ENCODE data around the gene ADGRF1.
"Not testable (repeated sequence)": the region's sequence is repeated elsewhere in the genome, so short reads cannot be mapped to it uniquely, and the experiment has no call there.

The ADGRF1 gene

GRCh38 chr6:47061309-47062300, 19.5 kb upstream of the ADGRF1 start:
- no peak for DNase-seq

- DNase-seq: no peak
Observed at GRCh38 chr6:47059216-47059885, 17.2 kb upstream of the ADGRF1 start.

GRCh38 chr6:47057830-47058540, 15.9 kb upstream of the ADGRF1 start:
- peak; percentile 36 for DNase-seq

GRCh38 chr6:47056832-47057231, 14.7 kb upstream of the ADGRF1 start:
- DNase-seq: no peak

- DNase-seq: not testable (repeated sequence)
Observed at GRCh38 chr6:47054302-47054701, 12.2 kb upstream of the ADGRF1 start.

GRCh38 chr6:47048638-47049037, 6.5 kb upstream of the ADGRF1 start:
- no peak for DNase-seq

- peak; percentile 45 for DNase-seq
Observed at GRCh38 chr6:47047479-47048407, 5.6 kb upstream of the ADGRF1 start.

GRCh38 chr6:47047097-47047478, 5.0 kb upstream of the ADGRF1 start:
- DNase-seq: no peak

GRCh38 chr6:47044397-47044796, 2.3 kb upstream of the ADGRF1 start:
- no peak for DNase-seq

GRCh38 chr6:47043286-47043685, 1.2 kb upstream of the ADGRF1 start:
- no peak for DNase-seq

GRCh38 chr6:47041741-47042140, 391 bp downstream of the ADGRF1 start:
- no peak for DNase-seq

GRCh38 chr6:47034926-47035325, 7.2 kb downstream of the ADGRF1 start:
- DNase-seq: peak; percentile 78

- no peak for DNase-seq
Observed at GRCh38 chr6:47034421-47034820, 7.7 kb downstream of the ADGRF1 start.

- DNase-seq: no peak
Observed at GRCh38 chr6:47032974-47033765, 9.0 kb downstream of the ADGRF1 start.

GRCh38 chr6:47031656-47032055, 10.5 kb downstream of the ADGRF1 start:
- no peak for DNase-seq

- DNase-seq: no peak
Observed at GRCh38 chr6:47029865-47030561, 12.1 kb downstream of the ADGRF1 start.

GRCh38 chr6:47028835-47029360, 13.2 kb downstream of the ADGRF1 start:
- no peak for DNase-seq

- DNase-seq: no peak
Observed at GRCh38 chr6:47027315-47027714, 14.8 kb downstream of the ADGRF1 start.

- no peak for DNase-seq
Observed at GRCh38 chr6:47026679-47027078, 15.5 kb downstream of the ADGRF1 start.

GRCh38 chr6:47023573-47023972, 18.6 kb downstream of the ADGRF1 start:
- no peak for DNase-seq

Data from T1000 (cell line).